ENCODE data around the gene TMEM109. TPM values are rescaled to one million over a fixed set of nuclear protein-coding genes. Genes with fewer than 3 reads are reported as not detected.

The TMEM109 gene
- total and polyA plus RNA-seq, 2 of the 4 experiments (the other 2 are of a cell fraction) = 15.1 to 69.7 TPM

DNA sequence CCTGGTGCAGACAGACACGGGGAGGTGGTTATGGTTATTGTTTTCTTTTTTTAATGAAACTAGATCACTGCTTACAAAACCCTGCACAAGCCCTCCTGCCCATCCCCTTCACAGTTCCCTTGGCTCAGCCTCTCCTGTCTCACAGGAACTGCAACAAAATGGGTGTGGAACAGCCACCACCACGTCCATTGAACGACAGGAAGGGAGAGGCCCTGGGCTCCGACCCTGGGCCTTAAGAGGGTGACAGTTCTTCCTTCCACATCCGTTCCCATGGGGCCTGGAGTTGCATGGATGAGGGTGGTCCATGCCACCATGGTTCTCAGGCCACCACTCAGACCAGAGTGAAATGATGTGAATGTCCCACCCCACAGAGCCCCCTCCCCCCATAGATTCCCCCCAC lies 23.3 kb upstream of the TMEM109 start:
- Histone ChIP-seq H3K4me1 (ENCODE audit: control insufficient read depth, insufficient read depth, low read length) (no peaks in the 10 kb centered on the region), H4K5ac (ENCODE audit: low read depth, low read length) (no peak overlapping the region), H3K56ac (ENCODE audit: extremely low read depth, insufficient read depth, low read length) (no peak overlapping the region), H3K9ac (ENCODE audit: low read depth, low read length) (no peak overlapping the region), H4K91ac (ENCODE audit: insufficient read depth, low read depth, low read length) (no peak overlapping the region), H3K79me1 (ENCODE audit: low read depth in 1 of 2, low read length in 2 of 2) (no peaks in the 10 kb centered on the region; a peak in 2 of 4 replicates), H3K23ac (ENCODE audit: low read depth, low read length) (no peak overlapping the region), H2AK5ac (ENCODE audit: low read depth, low read length) (no peak overlapping the region), H4K20me1 (ENCODE audit: insufficient read depth, low read length) (no peaks in the 10 kb centered on the region; the same call in 1 of the 2 replicates), H3K14ac (replicated peaks; ENCODE audit: low read depth, low read length) (no peak overlapping the region), H2AFZ (replicated peaks; ENCODE audit: low read length, poor library complexity) (no peak overlapping the region), H3K4me2 (ENCODE audit: low read depth, low read length) (no peak overlapping the region), H3K4me3 (ENCODE audit: insufficient read depth, low read depth, low read length) (no peak overlapping the region), H2BK5ac (ENCODE audit: low read depth, low read length, poor library complexity, severe bottlenecking) (no peak overlapping the region), H3K9me3 (ENCODE audit: control insufficient read depth, insufficient read depth, low read length) (no peaks in the 10 kb centered on the region), H2AK9ac (replicated peaks; ENCODE audit: low read depth, low read length, poor library complexity) (no peak overlapping the region), H3K27ac (ENCODE audit: insufficient read depth, low read length) (no peak overlapping the region), H3K4ac (ENCODE audit: low read depth, low read length) (no peak overlapping the region), H4K8ac (ENCODE audit: low read depth in 2 of 2, low read length in 2 of 2) (no peak overlapping the region), H3K9me1 (ENCODE audit: insufficient read depth, low read length) (no peaks in the 10 kb centered on the region), H3K27me3 (ENCODE audit: control insufficient read depth, insufficient read depth, low read length) (no peaks in the 10 kb centered on the region), H2BK20ac (ENCODE audit: low read depth, low read length) (no peak overlapping the region), H3K36me3 (ENCODE audit: control insufficient read depth, insufficient read depth, low read length) (peaks cover 9% of the 10 kb centered on the region), H3K18ac (ENCODE audit: low read depth, low read length) (no peak overlapping the region), H2BK15ac (ENCODE audit: low read depth, low read length) (no peak overlapping the region), H2BK120ac (ENCODE audit: low read depth, low read length) (no peak overlapping the region)
- TF ChIP-seq MAZ (IDR thresholded peaks at IDR 0.05; ENCODE audit: borderline replicate concordance, low read depth, low read length) (no peak), NFE2L2 (IDR thresholded peaks at IDR 0.05; ENCODE audit: low read depth, low read length) (no peak), SMC3 (IDR thresholded peaks at IDR 0.05; ENCODE audit: low read depth, low read length) (no peak), MAFK (IDR thresholded peaks at IDR 0.05; ENCODE audit: low read depth, low read length) (no peak), MXI1 (IDR thresholded peaks at IDR 0.05; ENCODE audit: borderline replicate concordance, low read depth, low read length) (no peak), BHLHE40 (IDR thresholded peaks at IDR 0.05; ENCODE audit: low read depth, low read length) (no peak), CHD1 (IDR thresholded peaks at IDR 0.05; ENCODE audit: low read depth, low read length) (no peak), FOS (IDR thresholded peaks at IDR 0.05; ENCODE audit: low read depth, low read length) (no peak), CEBPB (IDR thresholded peaks at IDR 0.05; ENCODE audit: low read depth, low read length) (no peak), RAD21 (IDR thresholded peaks at IDR 0.05; ENCODE audit: low read length) (no peak), RFX5 (IDR thresholded peaks at IDR 0.05; ENCODE audit: low read depth, low read length) (no peak)
- TF ChIP-seq, protein P1, sequence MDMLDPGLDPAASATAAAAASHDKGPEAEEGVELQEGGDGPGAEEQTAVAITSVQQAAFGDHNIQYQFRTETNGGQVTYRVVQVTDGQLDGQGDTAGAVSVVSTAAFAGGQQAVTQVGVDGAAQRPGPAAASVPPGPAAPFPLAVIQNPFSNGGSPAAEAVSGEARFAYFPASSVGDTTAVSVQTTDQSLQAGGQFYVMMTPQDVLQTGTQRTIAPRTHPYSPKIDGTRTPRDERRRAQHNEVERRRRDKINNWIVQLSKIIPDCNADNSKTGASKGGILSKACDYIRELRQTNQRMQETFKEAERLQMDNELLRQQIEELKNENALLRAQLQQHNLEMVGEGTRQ (IDR thresholded peaks at IDR 0.05; ENCODE audit: low read depth, low read length) = no peak
- TF ChIP-seq, protein P2, sequence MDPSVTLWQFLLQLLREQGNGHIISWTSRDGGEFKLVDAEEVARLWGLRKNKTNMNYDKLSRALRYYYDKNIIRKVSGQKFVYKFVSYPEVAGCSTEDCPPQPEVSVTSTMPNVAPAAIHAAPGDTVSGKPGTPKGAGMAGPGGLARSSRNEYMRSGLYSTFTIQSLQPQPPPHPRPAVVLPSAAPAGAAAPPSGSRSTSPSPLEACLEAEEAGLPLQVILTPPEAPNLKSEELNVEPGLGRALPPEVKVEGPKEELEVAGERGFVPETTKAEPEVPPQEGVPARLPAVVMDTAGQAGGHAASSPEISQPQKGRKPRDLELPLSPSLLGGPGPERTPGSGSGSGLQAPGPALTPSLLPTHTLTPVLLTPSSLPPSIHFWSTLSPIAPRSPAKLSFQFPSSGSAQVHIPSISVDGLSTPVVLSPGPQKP (IDR thresholded peaks at IDR 0.05; ENCODE audit: borderline replicate concordance, low read depth, low read length) = no peak
- TF ChIP-seq, protein P3, sequence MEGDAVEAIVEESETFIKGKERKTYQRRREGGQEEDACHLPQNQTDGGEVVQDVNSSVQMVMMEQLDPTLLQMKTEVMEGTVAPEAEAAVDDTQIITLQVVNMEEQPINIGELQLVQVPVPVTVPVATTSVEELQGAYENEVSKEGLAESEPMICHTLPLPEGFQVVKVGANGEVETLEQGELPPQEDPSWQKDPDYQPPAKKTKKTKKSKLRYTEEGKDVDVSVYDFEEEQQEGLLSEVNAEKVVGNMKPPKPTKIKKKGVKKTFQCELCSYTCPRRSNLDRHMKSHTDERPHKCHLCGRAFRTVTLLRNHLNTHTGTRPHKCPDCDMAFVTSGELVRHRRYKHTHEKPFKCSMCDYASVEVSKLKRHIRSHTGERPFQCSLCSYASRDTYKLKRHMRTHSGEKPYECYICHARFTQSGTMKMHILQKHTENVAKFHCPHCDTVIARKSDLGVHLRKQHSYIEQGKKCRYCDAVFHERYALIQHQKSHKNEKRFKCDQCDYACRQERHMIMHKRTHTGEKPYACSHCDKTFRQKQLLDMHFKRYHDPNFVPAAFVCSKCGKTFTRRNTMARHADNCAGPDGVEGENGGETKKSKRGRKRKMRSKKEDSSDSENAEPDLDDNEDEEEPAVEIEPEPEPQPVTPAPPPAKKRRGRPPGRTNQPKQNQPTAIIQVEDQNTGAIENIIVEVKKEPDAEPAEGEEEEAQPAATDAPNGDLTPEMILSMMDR (conservative IDR thresholded peaks at IDR 0.05; ENCODE audit: low read depth, low read length) = no peak
- BruUV-seq (replicated peaks) = no TSS peak
- dilution Hi-C loops (cut with HindIII; ENCODE audit: low sequenced_read_pairs, unreplicated experiment) (no loop called here), intact Hi-C loops (cut with micrococcal nuclease) (no loop called here), in situ Hi-C loops (cut with MboI; ENCODE audit: low sequenced_read_pairs) (loop anchor here (5.0 kb wide), 1 partner anchor 53 kb away; no protein-coding TSS in a partner anchor)
- CTCF ChIA-PET = no interaction called here
- POLR2A ChIA-PET (ENCODE audit: unreplicated experiment) = no interaction called here
- ATAC-seq (ENCODE audit: low read depth) (no peak), DNase-seq (no peak)
- WGBS, 2 experiments (ENCODE audit: extremely low coverage in 2 of 2, insufficient read length in 1 of 2) = no CpG with 5 or more reads among the region's 5 CpGs
